ENCODE results near the gene LHX5.

LHX5 gene

DNA sequence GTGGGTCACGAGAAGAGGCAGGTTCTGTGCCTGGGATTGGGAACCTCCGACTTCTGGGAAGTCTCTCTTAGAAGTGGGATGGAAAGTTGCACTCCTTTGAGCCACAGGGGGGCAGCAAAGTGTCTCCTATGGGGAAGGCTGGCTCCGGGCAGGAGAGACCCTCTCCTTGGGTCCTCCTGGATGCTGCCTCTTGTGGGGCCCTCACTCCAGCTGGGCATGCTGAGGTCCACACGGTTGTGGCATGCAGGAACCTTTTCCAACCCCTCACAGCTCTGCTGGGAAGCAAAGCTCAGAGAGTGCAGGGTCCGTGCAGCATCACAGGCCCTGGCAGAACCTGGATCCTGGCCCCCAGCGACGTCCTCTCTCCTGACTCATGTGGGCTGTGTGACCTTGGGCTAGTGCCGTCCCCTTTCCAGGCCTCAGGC, 32.1 kb downstream of the LHX5 start:
- no peak for DNase-seq (ENCODE audit: low read depth in 2 of 2)

DNA sequence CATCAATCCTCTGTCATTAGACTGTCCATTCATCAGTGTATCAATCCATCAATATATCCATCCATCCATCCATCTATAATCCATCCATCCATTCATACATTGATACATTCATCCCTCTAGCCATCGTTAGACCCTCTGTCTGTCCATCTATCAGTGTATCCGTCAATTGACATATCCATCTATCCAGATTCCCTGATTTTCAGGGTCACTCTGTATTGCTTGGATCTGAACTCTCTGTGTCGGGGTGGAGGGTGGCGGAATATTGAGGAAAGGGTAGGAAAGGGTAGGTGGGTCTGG, 32.4 kb downstream of the LHX5 start:
- no peak for DNase-seq (ENCODE audit: low read depth in 2 of 2)

DNA sequence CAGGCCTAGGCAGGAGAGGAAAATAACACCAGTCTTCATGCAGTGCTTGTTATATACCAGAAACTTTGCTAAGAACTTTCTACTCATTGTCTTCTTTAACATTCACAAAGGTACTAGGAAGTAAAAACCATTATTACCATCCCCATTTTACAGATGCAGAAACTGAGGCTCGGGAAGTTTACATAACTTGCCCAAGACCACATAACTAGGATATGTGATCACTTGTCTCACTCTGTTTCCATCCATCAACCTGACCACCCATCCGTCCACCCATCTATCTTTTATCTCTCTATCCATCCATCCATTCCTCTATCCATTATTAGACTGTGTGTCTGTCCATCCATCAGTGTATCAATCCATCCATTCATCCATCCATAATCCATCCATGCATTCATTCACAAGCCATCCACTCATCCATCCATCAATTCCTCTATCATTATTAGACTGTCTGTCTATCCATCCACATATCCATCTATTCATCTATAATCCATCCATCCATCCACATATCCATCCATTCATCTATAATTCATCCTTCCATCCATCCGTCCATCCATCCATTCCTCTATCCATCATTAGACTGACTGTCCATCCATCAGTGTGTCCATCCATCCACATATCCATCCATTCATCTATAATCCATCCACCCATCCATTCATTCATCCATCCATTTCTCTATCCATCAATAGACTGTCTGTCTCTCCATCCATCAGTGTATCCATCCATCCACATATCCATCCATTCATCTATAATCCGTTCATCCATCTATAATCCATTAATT, 33.0 kb downstream of the LHX5 start:
- no peak for DNase-seq (ENCODE audit: low read depth in 2 of 2)

- DNase-seq (ENCODE audit: low read depth in 2 of 2), result no peak
Measured at GRCh38 chr12:113437729-113438100, 34.0 kb downstream of the LHX5 start.

DNA sequence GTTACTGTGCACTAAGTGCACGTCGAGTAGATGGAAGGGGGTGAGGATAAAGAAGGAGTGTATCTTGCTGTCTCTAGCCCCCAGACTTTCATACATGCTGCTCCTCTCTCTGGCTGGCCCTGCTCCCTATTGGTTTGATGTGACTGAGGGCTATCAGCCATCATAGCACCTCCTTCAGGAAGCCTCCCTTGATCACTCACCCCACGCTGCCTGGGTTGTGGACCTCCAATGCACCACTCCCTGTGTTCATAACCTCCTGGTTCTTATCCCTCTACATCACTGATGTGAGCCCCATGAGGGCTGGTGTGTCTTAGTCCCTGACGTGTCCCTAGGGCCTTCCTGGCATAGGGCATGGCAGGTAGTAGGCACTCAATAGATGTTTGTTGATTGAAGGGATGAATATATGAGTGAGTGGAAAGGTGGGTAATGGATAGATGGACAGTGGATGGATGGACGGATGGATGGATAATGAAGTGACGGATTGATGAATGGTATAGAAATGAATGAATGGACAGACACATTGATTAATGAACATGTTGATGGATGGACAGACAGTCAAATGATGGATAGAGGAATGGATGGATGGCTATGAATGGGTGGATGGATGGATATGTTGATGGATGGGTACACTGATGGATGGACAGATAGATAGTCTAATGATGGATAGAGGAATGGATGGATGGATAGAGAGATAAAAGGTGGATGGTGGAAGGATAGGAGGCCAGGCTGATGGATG, 34.5 kb downstream of the LHX5 start:
- no peak for DNase-seq (ENCODE audit: low read depth in 2 of 2)

DNA sequence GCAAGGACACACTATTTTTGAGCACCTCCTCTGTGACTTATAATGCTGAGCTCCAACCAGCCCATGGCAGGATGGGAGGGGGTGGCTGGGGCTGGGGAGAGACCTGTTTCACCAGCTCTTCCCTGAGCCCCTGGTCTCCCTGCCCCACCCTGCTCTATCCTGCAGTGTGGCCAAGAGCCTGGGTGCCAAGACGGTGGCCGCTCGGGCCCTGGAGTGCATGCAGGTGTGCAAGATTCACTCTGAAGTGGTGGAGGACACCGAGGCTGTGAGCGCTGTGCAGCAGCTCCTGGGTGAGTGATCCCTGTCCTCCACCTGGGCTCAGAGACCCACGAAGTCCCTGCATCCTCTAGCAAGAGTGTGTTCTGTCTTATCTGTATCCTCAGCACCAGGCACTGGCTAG, 35.1 kb downstream of the LHX5 start:
- DNase-seq (ENCODE audit: low read depth in 2 of 2), result no peak

DNA sequence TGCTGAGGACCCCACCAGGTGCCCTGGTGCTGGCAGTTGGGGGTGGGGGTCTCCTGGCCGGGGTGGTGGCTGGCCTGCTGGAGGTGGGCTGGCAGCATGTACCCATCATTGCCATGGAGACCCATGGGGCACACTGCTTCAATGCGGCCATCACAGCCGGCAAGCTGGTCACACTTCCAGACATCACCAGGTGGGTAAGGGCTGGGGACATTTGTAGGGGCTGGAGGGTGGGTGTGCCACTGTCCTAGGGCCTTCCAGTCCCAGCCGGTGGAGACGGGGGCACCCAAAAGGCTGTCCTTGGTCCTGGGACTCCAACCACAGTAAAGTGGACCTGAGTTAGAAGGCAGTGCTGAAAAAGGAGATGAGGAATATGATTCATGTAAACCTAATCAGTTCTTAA, 36.3 kb downstream of the LHX5 start:
- DNase-seq (ENCODE audit: low read depth in 2 of 2), result no peak

DNA sequence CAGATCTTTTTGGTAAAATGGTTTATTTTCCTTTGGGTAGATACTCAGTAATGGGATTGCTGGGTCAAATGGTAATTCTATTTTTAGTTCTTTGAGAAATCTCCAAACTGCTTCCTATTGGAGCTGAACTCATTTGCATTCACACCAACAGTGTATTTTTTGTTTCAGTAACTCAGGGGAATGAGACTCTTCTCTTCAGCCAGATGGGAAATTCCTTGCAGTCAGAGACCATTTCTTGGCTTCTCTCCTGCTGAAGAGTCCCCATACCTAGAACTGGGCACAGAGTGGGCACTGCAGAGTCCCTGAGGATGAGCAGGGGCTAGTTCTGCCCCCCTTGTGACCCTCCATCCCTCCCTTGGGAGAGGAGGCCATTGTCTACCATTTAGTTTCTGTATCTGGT, 38.7 kb downstream of the LHX5 start:
- DNase-seq (ENCODE audit: low read depth in 2 of 2), result no peak

DNA sequence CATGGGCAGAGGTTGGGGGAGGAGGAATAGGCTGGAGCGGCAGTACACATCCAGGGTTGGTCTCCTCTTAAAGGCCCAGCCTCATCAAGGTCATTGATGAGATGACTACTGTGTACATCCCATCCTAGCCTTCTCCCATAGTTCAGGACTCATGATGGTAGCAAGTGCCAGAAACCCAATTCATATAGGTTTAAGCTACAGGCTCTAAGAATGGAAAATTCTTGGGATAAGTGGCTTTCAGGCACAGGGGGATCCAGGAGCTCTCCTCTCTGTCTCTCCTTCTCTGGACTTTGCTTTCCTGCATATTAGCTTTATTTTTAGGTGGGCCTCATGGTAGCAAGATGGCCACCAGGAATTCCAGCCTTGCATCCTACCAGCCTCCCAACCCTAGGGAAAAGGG, 43.2 kb downstream of the LHX5 start:
- no peak for DNase-seq (ENCODE audit: low read depth in 2 of 2)

DNA sequence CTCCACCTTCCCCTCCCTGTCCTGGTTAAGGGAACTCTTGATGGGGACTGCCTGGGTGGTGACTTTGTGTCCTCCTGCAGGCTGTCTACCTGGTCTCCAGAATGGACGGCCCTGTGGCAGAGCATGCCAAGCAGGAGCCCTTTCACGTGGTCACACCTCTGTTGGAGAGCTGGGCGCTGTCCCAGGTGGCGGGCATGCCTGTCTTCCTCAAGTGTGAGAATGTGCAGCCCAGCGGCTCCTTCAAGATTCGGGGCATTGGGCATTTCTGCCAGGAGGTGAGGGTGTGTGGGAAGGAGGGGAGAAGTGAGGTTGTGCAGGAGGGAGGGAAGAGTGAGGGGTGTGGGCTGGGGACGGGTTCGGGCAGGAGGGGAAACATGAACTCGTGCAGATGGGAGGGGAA, 43.8 kb downstream of the LHX5 start:
- no peak for DNase-seq (ENCODE audit: low read depth in 2 of 2)

DNA sequence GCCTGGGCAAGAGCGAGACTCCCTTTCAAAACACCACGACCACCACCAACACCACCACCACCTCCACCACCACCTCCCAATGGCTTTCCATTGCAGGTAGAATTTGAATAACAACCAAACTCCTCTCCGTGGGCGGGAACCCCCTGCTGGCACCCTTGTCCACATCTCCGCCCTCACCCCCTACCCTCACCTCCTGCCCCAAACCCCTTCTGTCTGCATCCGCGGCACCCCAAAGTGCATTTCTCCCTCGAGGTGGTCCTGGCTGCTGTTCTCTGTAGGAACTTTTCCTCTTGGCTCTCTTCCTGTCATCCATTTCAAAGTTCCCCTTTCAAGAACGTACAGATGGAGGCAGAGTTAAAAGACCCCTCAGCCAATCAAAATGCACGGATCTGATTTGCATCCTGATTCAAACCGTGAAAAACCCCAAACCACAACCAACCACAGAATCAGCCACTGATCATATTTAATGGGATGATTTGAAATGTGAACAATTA, 45.7 kb downstream of the LHX5 start:
- DNase-seq (ENCODE audit: low read depth in 2 of 2), result no peak

DNA sequence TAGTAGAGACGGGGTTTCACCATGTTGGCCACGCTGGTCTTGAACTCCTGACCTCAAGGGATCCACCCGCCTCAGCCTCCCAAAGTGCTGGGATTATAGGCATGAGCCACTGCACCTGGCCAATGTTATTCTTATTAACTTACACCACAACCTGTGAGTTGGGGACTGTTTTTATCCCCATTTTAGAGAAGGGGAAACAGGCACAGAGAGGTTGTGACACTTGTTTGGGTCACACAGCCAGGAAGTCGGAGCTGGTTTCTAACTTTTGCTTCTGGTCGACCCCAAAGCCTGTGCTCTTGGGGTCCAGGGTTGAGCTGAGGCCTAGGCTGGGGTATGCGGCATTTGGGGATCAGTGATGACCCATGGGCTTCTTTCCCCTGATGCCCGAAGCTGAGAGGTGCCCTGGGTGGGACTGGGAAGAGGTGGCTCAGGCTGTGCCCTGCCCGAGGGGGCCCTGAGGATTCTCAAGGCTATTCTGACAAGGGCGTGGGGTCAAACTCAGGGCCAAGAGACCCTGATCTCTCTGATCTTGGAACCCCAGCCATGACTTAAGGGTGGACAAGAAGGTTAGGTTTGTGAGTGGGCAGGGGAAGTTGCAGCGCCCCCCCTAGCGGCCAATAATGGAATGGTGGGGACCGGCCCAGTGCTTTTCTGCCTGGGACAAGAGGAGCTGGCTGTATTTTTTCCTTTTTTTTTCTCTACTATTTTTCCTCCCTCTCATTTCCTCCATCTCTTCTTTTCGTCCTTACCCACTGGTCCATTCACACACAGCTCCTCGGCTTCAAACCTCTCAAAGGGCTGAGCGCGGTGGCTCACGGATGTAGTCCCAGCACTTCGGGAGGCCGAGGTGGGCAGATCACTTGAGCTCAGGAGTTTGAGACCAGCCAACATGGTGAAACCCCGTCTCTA, 46.5 kb downstream of the LHX5 start:
- DNase-seq (ENCODE audit: low read depth in 2 of 2), result peak in 1 of 2 donors; percentile 35

GRCh38 chr12:113424456-113424855, 47.2 kb downstream of the LHX5 start:
- DNase-seq (ENCODE audit: low read depth in 2 of 2), result no peak

DNA sequence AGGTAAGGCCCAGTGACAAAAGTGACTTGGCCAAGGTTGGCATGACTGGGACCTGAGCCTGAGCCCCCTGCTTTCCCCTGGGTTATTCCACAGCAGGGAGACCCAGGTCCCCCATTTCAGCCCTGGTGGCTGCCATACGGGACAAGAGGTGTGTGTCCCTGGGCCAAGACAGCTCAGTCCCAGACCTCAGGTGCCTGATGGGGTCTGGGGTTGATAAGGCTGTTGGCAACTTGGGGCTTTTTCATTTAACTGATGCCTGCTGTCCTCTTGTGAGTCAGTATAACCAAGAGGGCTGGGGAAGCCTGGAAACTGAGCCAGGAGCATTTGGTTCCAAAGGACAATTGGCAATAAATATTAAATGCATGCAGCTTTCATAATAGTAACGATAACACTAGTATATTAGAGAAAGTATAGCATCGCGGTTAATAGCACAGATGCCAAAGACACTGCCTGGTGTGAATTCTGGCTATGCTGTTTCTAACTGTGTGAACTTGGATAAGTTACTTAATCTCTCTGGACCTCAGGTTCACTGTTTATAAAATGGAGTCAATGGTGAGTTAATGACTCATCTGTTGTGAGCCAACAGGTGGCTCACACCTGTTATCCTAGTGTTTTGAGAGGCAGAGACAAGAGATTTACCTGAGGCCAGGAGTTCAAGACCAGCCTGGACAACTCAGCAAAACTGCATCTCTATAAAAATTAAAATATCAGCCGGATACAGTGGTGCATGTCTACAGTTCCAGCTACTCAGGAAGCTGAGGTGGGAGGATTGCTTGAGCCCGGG, 48.6 kb downstream of the LHX5 start:
- no peak for DNase-seq (ENCODE audit: low read depth in 2 of 2)

DNA sequence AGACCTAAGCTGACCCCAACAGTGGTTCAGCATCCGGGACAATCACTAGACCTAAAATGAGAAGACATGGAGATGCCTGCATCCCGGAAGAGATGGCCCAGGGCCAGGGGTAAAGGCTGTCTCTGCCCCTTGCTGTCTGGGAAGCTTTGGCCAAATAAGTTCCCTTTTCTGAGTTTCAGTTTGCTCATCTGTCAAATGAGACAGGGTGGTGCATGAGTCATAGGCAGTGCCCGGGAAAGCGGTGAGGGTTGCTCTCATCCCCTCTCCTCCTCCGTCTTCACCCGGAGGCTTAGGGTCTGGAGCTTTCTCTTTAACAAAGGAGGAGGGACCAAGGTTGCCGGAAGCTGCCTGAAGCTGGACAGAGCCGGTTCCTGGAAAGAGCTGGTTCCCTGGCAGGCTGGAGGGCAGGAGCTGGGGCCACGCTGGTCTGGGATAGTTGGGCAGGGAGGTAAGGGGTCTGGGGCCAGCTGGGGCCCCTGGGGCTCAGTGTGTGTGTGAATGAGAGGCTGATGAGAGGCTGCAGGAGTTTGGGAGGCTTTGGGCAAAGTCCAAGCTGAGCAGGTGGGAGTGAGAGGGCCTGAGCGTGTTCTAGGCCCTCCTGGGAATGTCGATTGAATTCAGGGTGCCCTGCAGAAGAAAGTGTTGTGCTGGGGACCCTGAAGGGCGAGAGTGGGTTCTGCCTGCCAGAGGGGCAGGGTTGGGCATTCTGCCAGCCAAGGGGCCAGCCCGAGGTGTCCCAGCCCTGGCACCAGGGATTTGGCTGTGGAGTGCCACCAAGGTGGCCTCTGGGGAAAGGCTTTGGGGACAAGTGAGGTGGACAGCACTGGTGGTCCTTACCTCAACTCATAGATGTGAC, 49.4 kb downstream of the LHX5 start, which contains the start of gene SDSL:
SDSL (plus strand) TSS at position 351 of the 856 bp plus-strand sequence. CDS start 5,603 bp downstream, outside the sequence.
- no peak for DNase-seq (ENCODE audit: low read depth in 2 of 2)

GRCh38 chr12:113420996-113421595, 50.6 kb downstream of the LHX5 start:
- no peak for DNase-seq (ENCODE audit: low read depth in 2 of 2)

DNA sequence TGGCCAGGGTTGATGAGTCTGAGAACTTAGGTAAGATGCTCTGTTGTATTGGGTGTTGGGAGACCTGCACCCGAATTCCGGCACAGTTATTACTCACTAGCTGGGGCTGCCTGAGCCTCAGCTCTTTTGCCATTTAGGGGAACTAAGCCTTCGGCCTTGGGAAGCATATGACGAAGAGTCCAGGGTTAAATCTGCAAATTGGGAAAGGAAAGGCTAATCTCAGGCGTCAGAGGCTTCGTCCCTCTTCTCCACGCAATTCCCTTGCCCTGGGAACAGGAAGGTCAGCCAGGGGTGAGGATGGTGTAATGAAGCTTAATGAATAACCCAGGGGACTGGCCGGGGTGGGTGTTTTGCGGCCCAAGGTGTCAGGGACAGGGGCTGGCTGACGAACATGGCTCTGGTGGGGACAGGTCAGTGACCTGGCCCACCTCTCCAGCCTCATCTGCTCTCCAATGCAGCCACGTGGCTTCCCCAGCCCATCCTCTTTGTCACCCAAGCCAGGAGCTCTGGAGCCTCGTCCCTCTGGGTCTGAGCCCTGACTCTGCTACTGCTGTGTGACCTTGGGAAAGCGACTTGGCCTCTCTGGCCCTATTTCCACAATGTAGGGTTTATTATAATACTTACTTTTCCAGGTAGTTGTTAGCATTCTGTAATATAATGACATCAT, 53.3 kb downstream of the LHX5 start:
- DNase-seq (ENCODE audit: low read depth in 2 of 2), result no peak

DNA sequence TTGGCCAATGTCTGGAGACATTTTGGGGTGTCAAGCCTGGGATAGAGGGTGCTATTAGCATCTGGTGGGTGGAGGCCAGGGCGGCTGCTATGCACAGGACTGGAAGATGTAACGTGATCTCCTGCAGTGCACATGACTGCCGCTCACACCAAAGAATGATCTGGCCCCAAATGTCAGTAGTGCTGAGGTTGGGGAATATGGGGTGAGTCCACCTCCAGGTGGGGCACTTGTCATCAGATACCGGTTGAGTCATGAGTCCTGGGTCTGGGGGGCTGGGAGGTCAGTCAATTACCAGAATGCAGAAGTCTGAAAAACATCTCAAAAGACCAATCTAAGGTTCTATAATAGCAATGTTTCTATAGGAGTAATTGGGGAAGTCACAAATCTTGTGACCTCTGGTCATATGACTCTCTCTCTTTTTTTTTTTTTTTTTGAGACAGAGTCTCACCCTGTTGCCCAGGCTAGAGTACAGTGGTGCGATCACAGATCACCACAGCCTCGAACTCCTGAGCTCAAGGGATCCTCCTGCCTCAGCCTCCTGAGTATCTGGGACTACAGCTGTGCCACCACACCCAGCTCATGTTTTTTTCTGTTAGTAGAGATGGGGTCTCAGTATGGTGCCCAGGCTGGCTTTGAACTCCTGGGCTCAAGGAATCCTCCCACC, 55.4 kb downstream of the LHX5 start:
- no peak for DNase-seq (ENCODE audit: low read depth in 2 of 2)

DNA sequence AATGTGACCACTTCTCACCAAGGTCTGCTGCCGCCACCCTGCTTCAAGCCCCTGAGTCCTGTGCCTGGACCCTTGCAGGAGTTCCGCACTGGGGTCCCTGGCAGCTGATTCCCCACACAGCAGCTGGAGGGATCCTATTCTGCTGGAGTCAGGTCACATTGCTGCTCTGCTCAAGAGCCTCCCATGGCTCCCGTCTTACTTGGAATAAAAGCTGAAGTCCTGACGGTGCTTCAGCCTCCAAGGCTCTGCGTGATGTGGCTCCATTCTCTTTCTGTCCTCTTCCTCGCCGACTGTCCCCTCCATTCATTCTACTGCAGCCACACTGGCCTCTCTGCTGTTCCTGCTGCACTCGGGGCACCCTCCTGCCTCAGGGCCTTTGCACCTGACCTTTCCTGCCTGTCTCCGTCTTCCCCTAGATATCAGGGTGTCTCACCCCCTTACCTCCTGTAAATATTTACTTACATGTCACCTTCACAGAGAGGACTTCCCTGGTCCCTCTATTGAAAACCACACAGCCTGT, 57.1 kb downstream of the LHX5 start:
- no peak for DNase-seq (ENCODE audit: low read depth in 2 of 2)

Measured in stimulated activated CD8-positive, alpha-beta memory T cell treated with anti-CD3 and anti-CD28 coated beads, Interleukin-7, amount 100 ng/mL, for 1 hour (primary cell).